Endometrial microvascular endothelial cells (primary cell): ENCODE results near the gene UBL3. TPM values are rescaled to one million over a fixed set of nuclear protein-coding genes. Genes with fewer than 3 reads are reported as not detected.

Source experiments
- in situ Hi-C: cut with HindIII; loops from 2 replicates; pipeline ENCODE4 v1.10.0; 2017; ENCODE audit warnings: low sequenced_read_pairs, low pct_unique_long_range_greater_than_20kb; ENCODE audit errors: inconsistent ontology term
- total RNA-seq: library from RNA; depleted of rRNA; stranded (reverse); fragments of >200 nt; gene quantifications from one replicate; pipeline ENCODE4 v1.2.3, GENCODE V29; 2015; ENCODE audit errors: inconsistent ontology term

The UBL3 gene, protein sequence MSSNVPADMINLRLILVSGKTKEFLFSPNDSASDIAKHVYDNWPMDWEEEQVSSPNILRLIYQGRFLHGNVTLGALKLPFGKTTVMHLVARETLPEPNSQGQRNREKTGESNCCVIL
- 9.3 TPM for total RNA-seq

DNA sequence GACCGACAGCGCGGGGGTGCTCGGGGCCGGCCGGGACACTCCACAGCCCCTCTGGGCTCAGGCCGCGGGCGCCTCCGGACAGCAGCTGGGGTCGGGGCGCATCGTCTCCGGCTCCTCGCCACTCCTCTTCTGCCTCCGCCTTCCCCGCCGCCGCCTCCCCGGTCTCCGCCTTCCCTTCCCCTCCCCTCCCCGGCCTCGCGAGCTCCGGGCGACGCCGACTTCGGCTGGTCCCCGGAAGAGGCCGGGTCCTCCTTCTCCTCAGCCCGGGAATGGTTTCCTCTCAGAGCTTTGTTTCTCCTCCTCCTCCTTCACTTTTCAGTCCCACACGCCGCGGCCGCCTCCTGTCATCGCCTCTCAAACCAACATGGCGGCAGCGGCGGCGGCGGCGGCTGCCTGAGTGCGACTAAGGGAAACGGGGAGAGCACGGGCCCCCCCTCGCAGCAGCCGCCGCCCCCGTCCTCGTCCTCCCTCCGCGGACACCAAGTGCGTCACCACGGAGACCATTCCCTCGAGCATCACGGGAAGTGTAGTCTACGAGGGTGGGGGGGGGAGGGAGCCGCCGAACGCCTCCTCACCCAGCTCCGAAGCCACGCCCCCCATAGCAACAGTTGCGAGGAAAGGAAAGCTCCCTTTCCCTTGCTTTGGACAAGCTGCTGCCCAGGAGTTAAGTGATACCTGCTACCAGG is at the start of gene UBL3:
TSS of gene UBL3 (minus strand) at position 405 of the 686 bp plus-strand sequence. CDS start 1,079 bp downstream, outside the sequence.
- in situ Hi-C loops, result no loop called here

- in situ Hi-C loops, result no loop called here
Measured at GRCh38 chr13:29897102-29897501, 46.7 kb upstream of the UBL3 start.

GRCh38 chr13:29893438-29893837 is 43.0 kb upstream of the UBL3 start:
- in situ Hi-C loops, result no loop called here

- in situ Hi-C loops, result no loop called here
Measured at GRCh38 chr13:29892151-29892550, 41.7 kb upstream of the UBL3 start.

GRCh38 chr13:29889111-29889510 is 38.7 kb upstream of the UBL3 start:
- in situ Hi-C loops, result no loop called here

DNA sequence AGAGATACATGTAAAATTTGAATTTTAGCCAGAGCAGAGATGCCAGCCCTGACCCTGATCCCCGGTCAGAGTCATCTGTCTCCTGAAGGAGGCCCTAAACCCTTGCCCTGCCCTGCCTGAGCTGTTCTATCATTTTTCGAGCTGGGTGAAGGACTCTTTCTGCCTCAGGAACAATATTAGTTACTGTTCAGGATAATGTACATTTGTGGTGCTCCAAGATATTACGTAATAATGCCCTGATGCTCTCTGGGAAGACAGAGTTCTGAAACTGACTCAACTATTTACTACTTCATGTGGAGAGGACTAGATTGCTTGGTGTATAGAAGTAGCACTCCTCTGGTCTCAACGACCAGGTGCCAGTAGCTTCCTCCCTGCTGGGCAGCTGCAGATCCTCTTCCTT is 37.9 kb upstream of the UBL3 start:
- in situ Hi-C loops, result no loop called here

GRCh38 chr13:29887686-29888085 is 37.3 kb upstream of the UBL3 start:
- in situ Hi-C loops, result no loop called here

- in situ Hi-C loops, result no loop called here
Measured at GRCh38 chr13:29887030-29887557, 36.7 kb upstream of the UBL3 start.

DNA sequence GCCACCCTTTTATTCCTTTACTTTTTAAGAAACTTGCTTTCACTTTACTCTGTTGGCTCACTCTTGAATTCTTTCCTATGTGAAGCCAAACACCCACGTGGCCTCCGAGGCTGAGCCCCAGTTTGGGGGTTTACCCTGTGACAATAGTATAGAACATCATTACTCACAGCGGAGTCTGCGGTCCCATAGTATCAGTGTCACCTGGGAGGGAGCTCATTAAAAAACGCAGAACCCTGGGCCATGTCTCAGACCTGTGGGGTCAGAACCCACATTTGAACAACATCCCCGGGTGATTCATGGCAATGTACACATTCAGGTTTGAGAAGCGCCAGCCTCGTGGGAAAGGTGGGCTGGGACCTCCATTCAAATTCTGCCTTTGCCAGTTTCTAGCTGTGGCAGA is 36.0 kb upstream of the UBL3 start:
- in situ Hi-C loops, result no loop called here

GRCh38 chr13:29885989-29886388 is 35.6 kb upstream of the UBL3 start:
- in situ Hi-C loops, result no loop called here

GRCh38 chr13:29884671-29885430 is 34.4 kb upstream of the UBL3 start:
- in situ Hi-C loops, result no loop called here

DNA sequence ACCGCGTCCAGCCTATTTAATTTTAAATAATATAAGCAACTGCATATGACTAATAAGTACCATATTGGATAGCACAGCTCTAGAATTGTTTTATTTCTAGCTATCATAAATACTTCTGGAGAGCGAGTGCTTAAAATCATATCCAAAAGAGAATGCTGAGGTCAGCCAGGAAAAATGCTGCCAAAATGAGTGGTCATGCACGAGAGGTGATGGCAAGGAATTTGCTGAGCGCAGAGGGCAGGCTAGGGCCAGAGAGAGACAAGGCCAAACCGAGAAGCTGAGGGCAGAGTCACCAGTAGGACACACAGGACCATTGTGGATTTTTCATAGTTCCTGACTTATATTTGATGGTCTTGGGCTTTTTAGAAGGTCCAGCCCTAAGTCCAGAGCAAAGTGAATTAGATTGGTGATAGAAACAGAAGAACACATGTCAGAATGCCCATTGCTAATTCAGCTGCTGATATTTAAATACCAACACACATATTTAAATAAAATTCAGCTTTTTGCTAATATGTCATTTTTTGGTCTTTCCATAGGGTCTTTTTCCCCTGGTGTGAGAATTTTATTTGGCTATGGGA is 33.6 kb upstream of the UBL3 start:
- in situ Hi-C loops, result no loop called here

DNA sequence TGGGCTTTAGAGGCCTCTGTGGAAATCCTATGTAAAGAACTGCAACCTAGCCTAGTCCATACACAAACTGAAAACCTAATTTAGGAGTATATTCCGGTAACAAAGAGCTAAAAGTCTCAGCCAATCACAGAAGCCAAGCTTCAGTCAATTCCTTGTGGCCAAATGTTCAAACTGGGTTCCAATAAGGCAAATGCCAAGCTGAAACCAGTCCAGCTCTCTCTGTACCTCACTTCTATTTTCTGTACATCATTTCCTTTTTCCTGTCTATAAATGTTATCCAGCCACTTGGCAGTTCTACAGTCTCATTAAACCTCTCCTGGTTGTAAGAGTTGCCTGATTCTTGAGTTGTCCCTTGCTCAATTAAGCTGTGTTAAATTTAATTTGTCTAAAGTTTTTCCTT is 31.7 kb upstream of the UBL3 start:
- in situ Hi-C loops, result no loop called here

DNA sequence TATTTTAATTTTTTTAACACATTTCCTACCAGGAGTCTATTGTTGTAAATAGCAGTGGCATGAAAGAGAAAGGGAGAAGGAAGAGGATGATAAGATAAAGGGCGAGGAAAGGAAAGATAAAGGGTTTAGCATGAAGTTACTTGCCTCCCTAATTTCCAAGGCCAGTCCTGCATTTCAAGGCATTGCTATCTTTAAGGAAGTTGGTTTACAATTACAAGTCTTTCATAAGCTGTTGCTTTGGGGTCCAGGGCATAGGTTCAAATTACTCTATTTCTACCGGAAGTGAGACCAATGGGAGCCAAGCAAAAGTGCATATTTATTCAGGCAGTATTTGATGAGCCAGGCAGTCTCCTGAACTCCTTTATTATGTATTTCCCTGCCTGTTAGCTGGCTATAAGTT is 27.7 kb upstream of the UBL3 start:
- in situ Hi-C loops, result no loop called here

- in situ Hi-C loops, result no loop called here
Measured at GRCh38 chr13:29877456-29878078, 27.1 kb upstream of the UBL3 start.

DNA sequence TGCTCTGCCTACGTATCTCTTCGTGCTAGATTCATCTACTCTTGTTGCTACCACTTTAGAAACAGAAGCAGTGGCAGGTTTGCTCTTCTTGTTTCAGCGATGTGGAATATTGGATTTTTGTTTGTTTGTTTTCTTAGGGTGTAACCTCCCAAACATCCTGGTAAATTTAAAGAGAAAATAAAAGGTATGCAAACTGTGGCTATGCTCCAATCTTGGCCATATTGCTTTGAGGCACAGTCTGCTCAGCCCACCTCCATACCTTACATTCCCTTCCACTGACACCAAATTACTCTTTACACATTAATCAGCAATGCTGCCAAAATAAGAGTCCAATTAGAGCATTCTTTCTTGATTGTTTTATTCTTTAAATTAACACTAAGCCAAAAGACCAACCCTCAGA is 25.2 kb upstream of the UBL3 start:
- in situ Hi-C loops, result no loop called here

DNA sequence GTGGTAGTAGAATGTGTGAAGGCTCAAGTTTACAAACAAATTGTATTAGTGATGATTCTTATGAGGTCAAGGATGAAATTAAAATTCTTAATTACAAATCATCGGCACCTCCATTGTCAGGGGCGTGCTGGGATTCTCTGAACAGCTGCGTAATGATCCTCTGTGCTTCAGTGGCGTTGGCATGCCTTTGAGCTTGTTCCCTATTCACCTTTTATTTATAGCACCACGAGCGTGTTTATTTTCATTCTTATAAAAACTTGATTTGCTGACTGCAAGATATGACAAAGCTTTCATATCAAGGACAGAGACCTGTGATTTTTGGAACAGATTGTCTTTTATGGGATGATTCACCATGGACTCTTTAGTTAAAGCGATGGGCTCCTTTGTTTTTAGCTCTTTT is 18.2 kb upstream of the UBL3 start:
- in situ Hi-C loops, result no loop called here

- in situ Hi-C loops, result no loop called here
Measured at GRCh38 chr13:29865934-29866333, 15.5 kb upstream of the UBL3 start.

DNA sequence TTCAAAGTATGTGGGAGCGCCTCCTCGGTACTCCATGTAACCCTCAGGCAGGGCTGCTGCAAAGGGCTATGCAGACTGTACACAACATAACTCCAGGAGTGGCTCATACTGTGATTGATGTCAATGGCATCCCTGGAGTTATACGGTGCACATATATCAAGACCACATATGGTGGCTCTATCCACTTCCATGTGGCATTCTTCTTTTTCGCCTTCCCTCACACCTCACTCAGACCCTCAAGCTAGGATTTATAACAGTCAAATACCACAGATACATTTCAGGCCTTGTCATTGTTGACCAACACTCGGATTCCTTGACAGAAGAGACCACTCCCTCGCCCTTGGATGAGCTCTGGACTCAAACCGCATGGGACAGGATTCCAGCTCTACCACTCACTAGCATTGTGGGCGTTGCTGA is 11.3 kb upstream of the UBL3 start:
- in situ Hi-C loops, result no loop called here
